Measurements from ENCODE around the gene EVX1.

EVX1 gene

DNA sequence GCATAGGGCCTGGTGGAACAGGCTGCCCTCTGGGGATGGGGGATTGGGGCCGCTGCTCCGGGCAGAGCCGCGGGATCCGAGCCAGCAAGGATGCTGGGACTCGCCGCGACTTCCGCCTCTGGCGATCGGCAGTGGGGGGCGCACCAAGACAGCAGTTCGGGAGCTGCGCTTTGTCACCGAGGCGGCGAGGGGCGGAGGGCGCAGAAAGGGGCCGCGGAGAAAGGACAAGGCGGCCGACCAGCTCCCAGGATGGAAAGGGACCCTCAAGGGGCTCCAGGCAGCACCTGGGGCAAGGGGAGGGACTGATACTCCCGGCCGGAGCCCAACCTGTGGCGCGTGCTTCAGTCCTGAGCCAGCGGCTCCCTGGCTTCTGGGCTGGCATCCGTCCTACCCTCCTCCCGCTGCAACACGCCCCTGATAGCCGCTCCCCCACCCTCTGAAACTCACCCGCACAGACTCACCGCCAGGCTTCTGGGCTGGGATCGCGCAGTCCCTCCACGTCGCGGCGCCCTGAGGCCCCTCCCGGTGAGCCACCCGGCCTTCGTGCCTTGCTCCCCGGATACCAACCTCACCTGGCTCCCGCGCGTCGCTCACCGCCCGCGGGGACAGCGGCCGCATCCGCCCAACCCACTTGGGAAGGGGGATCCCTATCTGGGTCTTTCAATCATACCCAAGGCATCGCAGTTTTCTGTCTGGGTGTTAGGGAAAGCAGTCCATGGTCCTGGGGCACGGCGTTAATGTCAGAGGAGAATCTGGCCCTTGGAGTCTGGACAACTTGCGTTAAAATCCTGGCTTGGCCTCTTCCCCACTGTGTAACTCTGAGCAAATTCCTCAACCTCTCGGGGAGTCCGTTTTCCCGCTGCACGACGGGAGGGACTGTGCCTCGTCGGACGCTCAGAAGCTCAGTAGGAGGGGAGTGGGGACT lies 7.0 kb upstream of the EVX1 start:
- DNase-seq = peak; percentile 57

GRCh38 chr7:27237735-27238334 lies 4.8 kb upstream of the EVX1 start:
- no peak for DNase-seq

- DNase-seq = no peak
Observed at GRCh38 chr7:27238979-27239386, 3.6 kb upstream of the EVX1 start.

- no peak for DNase-seq
Observed at GRCh38 chr7:27239387-27240014, 3.1 kb upstream of the EVX1 start.

DNA sequence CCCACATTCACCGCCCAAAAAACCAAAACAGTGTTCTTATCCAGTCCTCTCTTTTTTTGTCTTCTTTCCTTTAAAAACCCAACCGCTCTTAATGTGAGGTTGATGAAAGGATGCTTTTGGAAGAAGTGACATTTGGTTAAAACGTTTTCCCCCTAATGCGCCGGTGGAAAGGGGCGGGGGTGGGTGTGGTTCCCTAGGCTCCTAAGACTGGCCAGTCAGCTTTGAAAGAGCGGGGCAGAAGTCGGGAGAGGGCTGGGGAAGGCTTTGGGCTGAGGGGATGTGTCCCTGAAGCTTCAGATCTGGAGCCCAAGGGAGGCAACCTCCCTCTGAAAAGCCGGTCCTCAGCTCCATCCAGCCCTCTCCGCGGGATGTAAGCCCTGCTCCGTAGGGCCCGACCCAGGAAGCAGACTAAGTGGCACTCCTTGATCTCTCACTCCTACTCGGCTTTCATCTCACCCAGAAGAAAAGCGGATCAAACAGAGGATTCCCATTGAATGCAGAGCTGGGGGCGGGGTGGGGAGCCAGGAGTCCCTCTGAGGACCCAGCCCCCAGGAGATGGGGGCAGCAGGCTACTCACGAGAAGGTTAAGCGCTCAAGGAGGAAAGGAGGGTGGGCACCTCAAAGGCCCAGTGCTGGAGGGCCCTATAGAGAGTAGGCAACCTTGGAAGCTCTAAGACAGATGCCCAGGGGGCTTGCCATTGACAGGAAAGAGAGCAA lies 2.4 kb upstream of the EVX1 start:
- DNase-seq = no peak

DNA sequence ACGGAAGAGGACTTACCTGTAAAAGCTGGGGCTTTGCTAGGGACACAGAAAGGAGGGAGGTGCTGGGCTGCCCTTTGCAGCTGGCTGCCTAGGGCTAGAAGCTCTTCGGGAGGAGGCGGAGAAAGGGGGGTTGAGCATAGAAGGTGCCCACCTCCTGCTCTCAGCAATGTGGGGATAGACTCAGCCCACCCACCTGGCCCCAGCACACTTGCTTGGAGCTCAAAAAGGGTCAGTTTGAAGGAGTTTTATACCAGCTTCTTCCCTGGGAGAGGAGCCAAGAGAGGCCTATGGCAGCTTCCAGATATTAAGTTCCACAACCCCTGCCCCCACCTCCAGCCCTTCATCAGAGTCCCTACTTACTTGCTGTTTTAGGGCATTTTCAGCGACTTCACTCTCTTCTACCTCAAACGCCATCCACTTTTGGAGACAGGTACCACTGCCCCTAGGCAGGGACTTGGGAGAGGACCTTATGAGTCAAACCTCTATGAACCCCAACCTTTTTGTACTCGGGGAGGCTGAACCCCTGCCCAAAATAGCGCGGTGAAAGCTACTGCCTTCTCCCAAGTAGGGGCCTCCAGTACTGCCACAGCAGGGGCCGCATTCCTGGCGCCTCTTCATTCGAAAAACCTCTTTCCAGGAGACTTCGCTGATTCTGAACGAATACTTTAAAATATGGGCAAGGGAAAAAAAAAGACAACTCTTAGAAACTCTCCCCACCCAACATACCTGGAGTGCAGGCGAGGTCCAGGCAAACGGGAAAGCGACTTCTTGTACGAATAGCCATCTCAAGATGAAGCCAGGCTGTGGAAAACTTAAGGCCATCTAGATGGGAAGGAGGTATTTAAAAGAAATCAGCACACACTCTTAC lies 1.2 kb upstream of the EVX1 start:
- DNase-seq = no peak

GRCh38 chr7:27242154-27242553 lies 448 bp upstream of the EVX1 start:
- no peak for DNase-seq

DNA sequence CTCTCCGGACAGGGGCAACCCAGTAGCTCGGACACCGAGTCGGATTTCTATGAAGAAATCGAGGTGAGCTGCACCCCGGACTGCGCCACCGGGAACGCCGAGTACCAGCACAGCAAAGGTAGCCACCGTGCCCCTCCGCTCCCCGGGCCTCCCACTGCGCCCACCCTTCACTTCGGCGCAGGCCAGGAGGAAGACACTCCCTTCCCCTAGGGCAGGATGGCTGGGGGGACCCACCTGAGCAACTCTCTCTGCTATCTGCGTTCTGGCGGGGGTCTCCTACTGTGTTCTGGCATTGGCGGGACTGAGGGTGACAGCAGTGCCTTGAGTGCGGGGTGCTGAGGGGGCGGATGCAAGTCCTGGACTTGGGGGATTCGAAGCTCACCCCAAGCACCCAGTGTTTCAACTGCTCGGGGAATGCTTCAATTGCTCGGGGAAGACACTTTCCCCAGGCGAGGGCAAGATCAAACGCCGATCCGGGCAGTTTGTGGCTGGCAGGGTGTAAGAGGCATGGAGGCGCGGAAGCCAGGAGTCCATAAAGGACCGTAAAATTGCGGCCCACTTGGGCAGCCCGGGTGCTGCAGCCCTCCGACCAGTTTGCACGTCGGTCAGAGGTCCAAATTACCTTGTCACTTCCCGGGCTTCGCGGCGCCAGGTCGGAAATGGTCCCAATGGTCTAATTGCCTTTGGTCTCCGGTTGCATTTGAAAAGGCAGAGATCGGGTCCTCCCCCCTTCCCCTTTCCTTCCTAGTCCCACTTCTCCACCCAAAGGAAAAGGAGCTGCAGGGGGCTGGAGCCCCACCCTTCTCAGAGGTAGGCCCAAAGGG lies 950 bp downstream of the EVX1 start:
- DNase-seq = no peak

DNA sequence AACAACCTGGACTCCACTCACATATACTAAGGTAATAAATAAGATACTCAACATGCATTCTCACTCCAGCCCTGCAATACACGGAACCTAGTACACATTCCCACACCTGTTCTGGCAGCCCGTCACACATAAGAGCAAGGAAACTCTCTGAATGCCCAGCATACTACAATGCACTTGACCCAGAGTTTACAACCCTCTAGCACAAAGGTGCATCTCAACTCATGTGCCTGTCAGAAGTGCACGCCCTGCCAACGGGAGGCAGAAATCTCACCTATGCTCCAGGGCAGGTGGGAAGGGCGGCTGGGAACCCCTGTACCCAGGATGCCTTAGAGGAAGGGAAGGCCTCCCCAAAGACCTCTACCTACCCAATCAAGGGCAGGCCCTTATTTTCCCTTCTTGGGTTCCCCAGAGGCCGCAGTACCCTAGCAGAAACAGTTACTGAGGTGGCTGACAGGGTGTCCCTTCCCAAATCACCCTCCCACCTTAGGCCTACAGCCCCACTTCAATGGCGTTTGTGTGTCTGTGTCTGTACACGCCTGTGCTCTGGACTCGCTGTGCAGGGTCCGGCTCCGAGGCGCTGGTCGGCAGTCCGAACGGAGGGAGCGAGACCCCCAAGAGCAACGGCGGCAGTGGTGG lies 2.0 kb downstream of the EVX1 start:
- DNase-seq = no peak

DNA sequence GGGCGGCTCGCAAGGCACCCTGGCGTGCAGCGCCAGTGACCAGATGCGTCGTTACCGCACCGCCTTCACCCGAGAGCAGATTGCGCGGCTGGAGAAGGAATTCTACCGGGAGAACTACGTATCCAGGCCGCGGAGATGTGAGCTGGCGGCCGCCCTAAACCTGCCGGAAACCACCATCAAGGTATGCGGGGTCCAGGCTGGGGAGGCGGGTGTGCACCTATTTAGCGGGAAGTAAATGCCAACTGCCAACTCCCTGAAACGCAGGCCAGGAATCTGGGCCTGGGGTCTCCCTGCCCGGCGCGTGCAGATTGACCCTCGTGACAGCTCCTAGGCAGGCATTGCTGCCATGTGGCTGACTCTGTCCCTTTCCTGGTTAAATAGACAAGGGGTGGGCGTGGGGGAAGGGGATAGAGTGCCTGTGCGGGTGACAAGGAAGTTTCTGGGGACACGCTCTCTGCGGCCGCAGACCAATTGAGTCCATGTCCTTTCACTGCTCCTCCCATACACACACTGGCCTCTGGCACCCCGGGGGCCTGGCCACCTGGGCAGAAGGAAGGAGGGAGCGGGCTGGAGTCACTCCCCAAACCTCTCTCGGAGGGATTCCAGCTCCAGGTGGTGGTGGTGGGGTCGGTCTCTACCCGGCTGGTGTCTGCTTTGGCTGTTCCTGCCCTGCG lies 2.7 kb downstream of the EVX1 start:
- no peak for DNase-seq

GRCh38 chr7:27245798-27246691 lies 3.4 kb downstream of the EVX1 start:
- peak; percentile 46 for DNase-seq

- DNase-seq = no peak
Observed at GRCh38 chr7:27247000-27247399, 4.4 kb downstream of the EVX1 start.

GRCh38 chr7:27247452-27248426 lies 5.1 kb downstream of the EVX1 start:
- DNase-seq = no peak

- DNase-seq = no peak
Observed at GRCh38 chr7:27248427-27248806, 5.8 kb downstream of the EVX1 start.

DNA sequence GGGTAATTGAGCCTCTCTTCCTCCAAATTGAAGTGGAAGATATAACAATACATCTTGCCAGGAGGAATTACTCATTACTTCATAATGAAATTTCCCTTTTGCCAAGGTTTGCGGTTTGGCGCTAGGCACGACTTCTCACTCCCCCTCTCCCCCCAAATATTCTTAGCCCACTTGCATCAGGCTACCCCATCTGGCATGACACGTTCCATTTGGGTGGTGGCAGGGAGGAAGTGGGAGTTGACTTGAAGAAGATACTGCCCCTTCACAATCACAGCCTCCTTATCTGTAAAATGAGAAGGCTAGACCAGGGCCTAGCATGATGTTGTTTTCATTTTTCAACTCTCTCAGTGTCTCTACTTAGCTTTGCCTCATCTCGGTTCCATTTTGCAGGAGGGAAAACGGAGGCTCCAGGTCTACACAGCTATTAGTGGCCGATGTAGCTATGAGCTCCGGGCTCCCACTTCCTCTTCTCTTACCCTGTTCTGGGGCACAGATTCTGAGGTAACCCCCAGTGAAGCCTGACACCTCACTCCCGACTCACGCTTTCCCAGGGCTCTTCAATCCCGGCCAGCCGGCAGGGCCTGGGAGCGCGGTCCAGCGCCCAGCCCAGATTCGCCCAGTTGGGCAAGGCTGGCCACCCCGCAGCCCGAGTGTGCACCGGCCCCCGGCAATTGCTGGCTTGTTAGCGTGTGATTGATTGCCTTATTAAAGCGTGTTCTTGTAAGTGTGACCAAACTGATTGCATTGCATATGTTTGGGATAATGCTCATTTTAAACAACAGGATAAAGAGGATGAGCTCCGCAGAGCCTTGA lies 6.5 kb downstream of the EVX1 start:
- no peak for DNase-seq

DNA sequence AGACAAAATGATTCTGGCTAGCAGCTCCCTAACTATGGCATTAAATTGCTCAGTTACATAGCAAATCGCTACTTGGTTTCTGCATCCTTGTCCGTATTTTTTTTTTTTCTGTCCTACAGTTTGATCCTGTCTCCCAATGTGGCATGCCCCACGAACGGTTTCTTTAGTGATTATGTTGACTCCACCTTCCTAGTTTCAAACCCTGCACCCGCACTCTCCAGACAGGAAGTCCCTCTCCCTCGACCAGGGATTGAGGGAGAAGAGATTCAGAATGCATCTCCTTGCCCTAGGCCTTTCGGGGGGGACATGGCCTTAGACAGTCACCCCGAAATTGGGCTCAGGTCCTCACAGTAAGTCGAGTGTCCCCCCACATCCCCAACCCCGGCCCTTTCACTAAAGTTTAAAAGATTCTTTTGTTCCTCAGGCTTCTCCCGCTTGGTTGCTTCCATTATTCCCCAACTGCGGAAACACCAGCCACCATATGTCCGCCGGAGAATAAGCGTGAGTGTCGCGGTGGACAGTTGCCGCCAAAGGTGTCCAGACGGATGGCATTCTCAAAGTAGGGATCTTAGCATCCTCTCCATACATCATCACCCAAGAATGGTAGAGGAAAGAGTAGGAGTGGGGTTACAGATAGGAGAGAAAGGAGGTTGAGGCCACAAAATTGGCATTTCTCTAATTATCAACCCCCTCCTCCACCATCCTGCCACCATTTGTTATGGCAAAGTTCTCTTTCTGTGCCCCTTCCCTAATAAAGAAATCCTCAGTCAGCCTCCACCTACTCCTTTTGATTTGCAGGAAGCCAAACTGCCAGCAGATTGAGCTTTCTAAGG lies 7.3 kb downstream of the EVX1 start:
- DNase-seq = no peak

Measured in hematopoietic multipotent progenitor cell treated with erythropoietin and hydrocortisone succinate and interleukin-3 and kit ligand, for 4 days (in vitro differentiated cells).